HepG2 (cell line): ENCODE data around the gene SRC. TPM values are rescaled to one million over a fixed set of nuclear protein-coding genes. Genes with fewer than 3 reads are reported as not detected.

ENCODE experiments used
- BHLHE40 ChIP-seq: IDR thresholded peaks from 2 replicates; pipeline ENCODE4 v1.6.1; 2011; ENCODE audit warnings: low read length, improper control_type of control experiment
- EED ChIP-seq: sonication (generic); formaldehyde crosslinking; IDR thresholded peaks from 2 replicates; pipeline ENCODE4 v1.5.0; 2020; ENCODE audit warnings: mild to moderate bottlenecking, missing genetic modification reagents
- GFI1 ChIP-seq: sonication (generic); formaldehyde crosslinking; IDR thresholded peaks from 2 replicates; pipeline ENCODE4 v1.5.0; 2020; ENCODE audit warnings: missing genetic modification reagents, mild to moderate bottlenecking, borderline replicate concordance
- GZF1 ChIP-seq: sonication (generic); formaldehyde crosslinking; IDR thresholded peaks from 2 replicates; pipeline ENCODE4 v1.5.1; 2020; ENCODE audit warnings: mild to moderate bottlenecking, missing genetic modification reagents
- JUNB ChIP-seq: sonication (generic); formaldehyde crosslinking; IDR thresholded peaks from 2 replicates; pipeline ENCODE4 v1.8.0; 2022; ENCODE audit warnings: missing genetic modification reagents, mild to moderate bottlenecking, borderline replicate concordance
- MTF1 ChIP-seq: sonication (generic); formaldehyde crosslinking; IDR thresholded peaks from 2 replicates; pipeline ENCODE4 v1.5.0; 2020; ENCODE audit warnings: missing genetic modification reagents
- NFYC ChIP-seq: IDR thresholded peaks from 2 replicates; pipeline ENCODE4 v1.6.1; 2016; ENCODE audit warnings: missing genetic modification reagents, missing compliant biosample characterization
- PBX2 ChIP-seq: IDR thresholded peaks from 2 replicates; pipeline ENCODE4 v1.6.1; 2016; ENCODE audit warnings: control low read depth
- REXO4 ChIP-seq: sonication (generic); formaldehyde crosslinking; IDR thresholded peaks from 2 replicates; pipeline ENCODE4 v1.8.0; 2022; ENCODE audit warnings: missing genetic modification reagents, mild to moderate bottlenecking, borderline replicate concordance
- SMARCE1 ChIP-seq: fragments of 450-650 bp; IDR thresholded peaks from 2 replicates; pipeline ENCODE4 v1.6.1; 2017; ENCODE audit warnings: borderline replicate concordance
- SOX13 ChIP-seq, 3 experiments: fragments of 450-650 bp in 1 of 3; sonication (generic) in 1 of 3; formaldehyde crosslinking in 1 of 3; IDR thresholded peaks in 2 of 3; conservative IDR thresholded peaks in 1 of 3; 2 replicates each; pipeline versions ENCODE4 v1.5.0 to v1.6.1; 2016 to 2020; ENCODE audit warnings: antibody characterized with exemption in 1 of 3, mild to moderate bottlenecking in 1 of 3, missing compliant biosample characterization in 1 of 3, missing genetic modification reagents in 1 of 3, moderate library complexity in 1 of 3
- SRSF1 ChIP-seq: fragments of 200-400 bp; formaldehyde crosslinking; optimal IDR thresholded peaks from 2 replicates; pipeline ENCODE3; 2017; ENCODE audit warnings: mild to moderate bottlenecking, low read depth, low read length, moderate library complexity
- TBX2 ChIP-seq: sonication (generic); formaldehyde crosslinking; IDR thresholded peaks from 2 replicates; pipeline ENCODE4 v1.5.0; 2020; ENCODE audit warnings: missing genetic modification reagents, mild to moderate bottlenecking, borderline replicate concordance
- TEAD2 ChIP-seq: sonication (generic); formaldehyde crosslinking; IDR thresholded peaks from 2 replicates; pipeline ENCODE4 v1.9.0; 2021; ENCODE audit warnings: missing genetic modification reagents
- YEATS2 ChIP-seq: sonication (generic); formaldehyde crosslinking; IDR thresholded peaks from 2 replicates; pipeline ENCODE4 v1.4.0; 2020; ENCODE audit warnings: missing genetic modification reagents, borderline replicate concordance
- ZNF124 ChIP-seq: sonication (generic); formaldehyde crosslinking; IDR thresholded peaks from 2 replicates; pipeline ENCODE4 v1.4.0; 2020; ENCODE audit warnings: missing genetic modification reagents
- ZNF205 ChIP-seq: IDR thresholded peaks from 2 replicates; pipeline ENCODE4 v1.6.1; 2018; ENCODE audit warnings: missing biosample characterization, missing genetic modification reagents
- ZNF354B ChIP-seq: sonication (generic); formaldehyde crosslinking; IDR thresholded peaks from 2 replicates; pipeline ENCODE4 v1.8.0; 2022; ENCODE audit warnings: mild to moderate bottlenecking, missing genetic modification reagents
- ZNF496 ChIP-seq: sonication (generic); formaldehyde crosslinking; IDR thresholded peaks from 2 replicates; pipeline ENCODE4 v1.8.1; 2023; ENCODE audit warnings: mild to moderate bottlenecking, moderate library complexity, missing genetic modification reagents; ENCODE audit not compliant: insufficient replicate concordance
- ZNF580 ChIP-seq: IDR thresholded peaks from 2 replicates; pipeline ENCODE4 v1.6.1; 2016; ENCODE audit warnings: low read depth, borderline replicate concordance
- ZNF629 ChIP-seq: sonication (generic); formaldehyde crosslinking; conservative IDR thresholded peaks from 2 replicates; pipeline ENCODE4 v1.5.0; 2020; ENCODE audit warnings: missing genetic modification reagents
- polyA plus RNA-seq, 8 experiments: library from polyadenylated mRNA; depleted of rRNA in 3 of 8; stranded (reverse) in 7 of 8; unstranded in 1 of 8; fragments of >200 nt; fragmentation: Illumina TruSeq in 4 of 8; extraction: Trizol in 4 of 8; gene quantifications; 2 replicates each; pipeline versions ENCODE4 v1.2.1 to v1.2.3, GENCODE V29; 2011 to 2016; ENCODE audit warnings: low read depth in 4 of 8, missing spikeins in 1 of 8, mixed read lengths in 1 of 8; ENCODE audit not compliant: insufficient read depth in 1 of 8
- total RNA-seq, 5 experiments: library from RNA; depleted of rRNA; stranded (reverse); fragments of >200 nt; fragmentation: Illumina TruSeq; extraction: Trizol; gene quantifications; 2 replicates each; pipeline ENCODE4 v1.2.3, GENCODE V29; 2016; ENCODE audit warnings: low read depth in 1 of 5
- TF ChIP-seq, protein P1 (sequence below): sonication (generic); formaldehyde crosslinking; conservative IDR thresholded peaks from 2 replicates; pipeline ENCODE4 v1.4.0; 2020; ENCODE audit warnings: missing genetic modification reagents
- TF ChIP-seq, protein P2 (sequence below): sonication (generic); formaldehyde crosslinking; IDR thresholded peaks from 2 replicates; pipeline ENCODE4 v1.8.0; 2023; ENCODE audit warnings: mild to moderate bottlenecking, missing genetic modification reagents
- TF ChIP-seq, protein P3 (sequence below): sonication (generic); formaldehyde crosslinking; IDR thresholded peaks from 2 replicates; pipeline ENCODE4 v1.8.1; 2023; ENCODE audit warnings: mild to moderate bottlenecking, moderate library complexity, missing genetic modification reagents

Gene SRC
- total and polyA plus RNA-seq, 2 of the 13 experiments (the other 11 are each of a cell fraction or from before 2014, with no cell fraction given), result 54.7 to 192 TPM

- TF ChIP-seq PBX2 (CRISPR knock-in tag) (no peak), REXO4 (CRISPR knock-in tag) (no peak), MTF1 (no peak), ZNF205 (no peak), TBX2 (no peak), ZNF354B (no peak), NFYC (CRISPR knock-in tag) (peak; percentile 45; the same call in 1 of the 2 replicates), ZNF124 (CRISPR knock-in tag) (no peak), GFI1 (no peak), ZNF580 (CRISPR knock-in tag) (0 out of 2 replicates have a peak, but pooled peaks have one; percentile 18), YEATS2 (CRISPR knock-in tag) (no peak), SOX13 (IDR thresholded peaks at IDR 0.05) (no peak), SOX13 (CRISPR knock-in tag; conservative IDR thresholded peaks at IDR 0.05 in 1 of 2, IDR thresholded peaks at IDR 0.05 in 1 of 2) (peak in 1 of 2 experiments; percentile 17; a peak in 1 of 4 replicates), JUNB (CRISPR knock-in tag) (no peak), TEAD2 (CRISPR knock-in tag) (no peak), SMARCE1 (no peak), SRSF1 (no peak), BHLHE40 (peak; percentile 83), ZNF496 (CRISPR knock-in tag) (no peak), EED (CRISPR knock-in tag) (no peak), GZF1 (CRISPR knock-in tag) (no peak), ZNF629 (peak; percentile 97)
- TF ChIP-seq, protein P1, sequence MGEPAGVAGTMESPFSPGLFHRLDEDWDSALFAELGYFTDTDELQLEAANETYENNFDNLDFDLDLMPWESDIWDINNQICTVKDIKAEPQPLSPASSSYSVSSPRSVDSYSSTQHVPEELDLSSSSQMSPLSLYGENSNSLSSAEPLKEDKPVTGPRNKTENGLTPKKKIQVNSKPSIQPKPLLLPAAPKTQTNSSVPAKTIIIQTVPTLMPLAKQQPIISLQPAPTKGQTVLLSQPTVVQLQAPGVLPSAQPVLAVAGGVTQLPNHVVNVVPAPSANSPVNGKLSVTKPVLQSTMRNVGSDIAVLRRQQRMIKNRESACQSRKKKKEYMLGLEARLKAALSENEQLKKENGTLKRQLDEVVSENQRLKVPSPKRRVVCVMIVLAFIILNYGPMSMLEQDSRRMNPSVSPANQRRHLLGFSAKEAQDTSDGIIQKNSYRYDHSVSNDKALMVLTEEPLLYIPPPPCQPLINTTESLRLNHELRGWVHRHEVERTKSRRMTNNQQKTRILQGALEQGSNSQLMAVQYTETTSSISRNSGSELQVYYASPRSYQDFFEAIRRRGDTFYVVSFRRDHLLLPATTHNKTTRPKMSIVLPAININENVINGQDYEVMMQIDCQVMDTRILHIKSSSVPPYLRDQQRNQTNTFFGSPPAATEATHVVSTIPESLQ (CRISPR knock-in tag), result no peak
- TF ChIP-seq, protein P2, sequence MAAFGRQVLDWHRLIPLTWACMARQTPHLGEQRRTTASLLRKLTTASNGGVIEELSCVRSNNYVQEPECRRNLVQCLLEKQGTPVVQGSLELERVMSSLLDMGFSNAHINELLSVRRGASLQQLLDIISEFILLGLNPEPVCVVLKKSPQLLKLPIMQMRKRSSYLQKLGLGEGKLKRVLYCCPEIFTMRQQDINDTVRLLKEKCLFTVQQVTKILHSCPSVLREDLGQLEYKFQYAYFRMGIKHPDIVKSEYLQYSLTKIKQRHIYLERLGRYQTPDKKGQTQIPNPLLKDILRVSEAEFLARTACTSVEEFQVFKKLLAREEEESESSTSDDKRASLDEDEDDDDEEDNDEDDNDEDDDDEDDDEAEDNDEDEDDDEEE, result no peak
- TF ChIP-seq, protein P3, sequence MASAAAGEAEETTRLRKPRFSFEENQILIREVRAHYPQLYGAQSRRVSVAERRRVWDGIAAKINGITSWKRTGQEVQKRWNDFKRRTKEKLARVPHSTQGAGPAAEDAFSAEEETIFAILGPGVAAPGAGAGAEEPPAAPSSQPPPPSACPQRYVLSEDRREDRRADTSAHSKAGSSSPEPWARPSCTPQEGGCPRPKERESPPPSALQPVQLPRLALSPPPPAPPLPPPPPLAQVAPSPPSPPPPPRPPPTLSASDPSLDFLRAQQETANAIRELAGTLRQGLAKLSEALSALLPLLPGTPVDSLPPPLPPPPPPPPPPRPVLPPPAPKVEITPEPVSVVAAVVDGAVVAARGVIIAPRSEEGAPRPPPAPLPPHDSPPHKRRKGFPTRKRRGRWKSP, result no peak
Measured at GRCh38 chr20:37329481-37330165, 16.3 kb upstream of the SRC start (continued).
